HepG2 (cell line): Measurements from ENCODE around the gene DHFR2. TPM values are rescaled to one million over a fixed set of nuclear protein-coding genes. Genes with fewer than 3 reads are reported as not detected.

ENCODE experiments used
- ATAC-seq: fragments of 200-7000 bp; cut with Tn5 transposase; 3 replicates; pipeline ENCODE4 v1.9.1; 2020; ENCODE audit warnings: mild to moderate bottlenecking, moderate library complexity
- BruUV-seq: library from RNA; stranded (reverse); fragments of 400-500 nt; replicated peaks from 2 replicates; lab custom pipeline; 2021; lab: Mats Ljungman, UMichigan
- CTCF ChIA-PET: fragments of 300-600 bp; formaldehyde crosslinking; extraction: SDS; loops from one replicate; lab custom pipeline; 2021; ENCODE audit warnings: low total read pairs, inconsistent platforms, low intra/inter-chr PET ratio; lab: Yijun Ruan, JAX
- POLR2A ChIA-PET: fragments of 350-600 bp; sonication (Branson Sonifier 250); formaldehyde crosslinking; loops from one replicate; lab custom pipeline; 2020; ENCODE audit warnings: antibody characterized with exemption, inconsistent platforms; lab: Yijun Ruan, JAX
- DNase-seq: peaks from one replicate; pipeline ENCODE4 v3.0.0-alpha.2; 2015; ENCODE audit warnings: low spot score
- FAIRE-seq: peaks from 3 replicates; lab custom pipeline; 2011; peaks lifted over from hg19 to GRCh38; lab: Jason Lieb, UNC
- H2AFZ ChIP-seq: one replicate; pipeline ENCODE4 v1.6.1; 2011; ENCODE audit warnings: low read length, inconsistent platforms
- H3K27ac ChIP-seq: fragments of 300-600 bp; 3 replicates; pipeline ENCODE4 v1.8.0; 2011; ENCODE audit warnings: mixed run types, mild to moderate bottlenecking, mixed read lengths, low read length, inconsistent platforms; ENCODE audit not compliant: insufficient read depth; ENCODE audit errors: extremely low read length
- H3K27me3 ChIP-seq, 2 experiments: fragments of 200-600 bp in 1 of 2; 2 replicates in 1 of 2; 3 replicates in 1 of 2; pipeline versions ENCODE4 v1.6.0 to v1.8.0; 2011; ENCODE audit warnings: low read length in 2 of 2, mild to moderate bottlenecking in 2 of 2, moderate library complexity in 2 of 2, inconsistent platforms in 1 of 2; ENCODE audit not compliant: insufficient read depth in 2 of 2, control insufficient read depth in 1 of 2
- H3K36me3 ChIP-seq, 2 experiments: fragments of 200-600 bp in 1 of 2; replicated peaks in 1 of 2; 2 replicates in 1 of 2; 3 replicates in 1 of 2; pipeline versions ENCODE4 v1.5.1 to v1.8.0; 2011; ENCODE audit warnings: low read length in 2 of 2, inconsistent platforms in 1 of 2; ENCODE audit not compliant: insufficient read depth in 2 of 2, control insufficient read depth in 1 of 2
- H3K4me1 ChIP-seq: 2 replicates; pipeline ENCODE4 v1.5.1; 2012; ENCODE audit warnings: low read length, inconsistent platforms; ENCODE audit not compliant: insufficient read depth
- H3K4me2 ChIP-seq: 2 replicates; pipeline ENCODE4 v1.6.0; 2011; ENCODE audit warnings: low read depth, low read length, inconsistent platforms
- H3K4me3 ChIP-seq, 3 experiments: fragments of 200-600 bp in 1 of 3; sonication (generic), shearing (Covaris generic) in 1 of 3; replicated peaks in 1 of 3; 2 replicates each; pipeline ENCODE4 v1.5.1; 2011 to 2016; ENCODE audit warnings: low read length in 3 of 3, inconsistent platforms in 2 of 3, low read depth in 2 of 3, mild to moderate bottlenecking in 2 of 3, control low read depth in 1 of 3, mixed read lengths in 1 of 3; ENCODE audit not compliant: insufficient read depth in 1 of 3
- H3K79me2 ChIP-seq: one replicate; pipeline ENCODE4 v1.6.1; 2011; ENCODE audit warnings: low read length, inconsistent platforms; ENCODE audit not compliant: insufficient read depth
- H3K9ac ChIP-seq: 2 replicates; pipeline ENCODE4 v1.6.0; 2011; ENCODE audit warnings: mild to moderate bottlenecking, low read depth, low read length, inconsistent platforms; ENCODE audit not compliant: insufficient read depth
- H3K9me3 ChIP-seq: 2 replicates; pipeline ENCODE4 v1.5.1; 2012; ENCODE audit warnings: mild to moderate bottlenecking, low read length
- H4K20me1 ChIP-seq: 2 replicates; pipeline ENCODE4 v1.6.0; 2011; ENCODE audit warnings: inconsistent platforms, mild to moderate bottlenecking, low read length, moderate library complexity; ENCODE audit not compliant: insufficient read depth
- ATF7-NPFF ChIP-seq: sonication (generic); formaldehyde crosslinking; IDR thresholded peaks from 2 replicates; pipeline ENCODE4 v1.8.1; 2023; ENCODE audit warnings: mild to moderate bottlenecking, low read depth, missing genetic modification reagents, moderate library complexity
- GLI4 ChIP-seq: sonication (generic); formaldehyde crosslinking; IDR thresholded peaks from 2 replicates; pipeline ENCODE4 v1.5.1; 2020; ENCODE audit warnings: missing genetic modification reagents, mild to moderate bottlenecking, moderate library complexity, borderline replicate concordance
- GMEB2 ChIP-seq: IDR thresholded peaks from 2 replicates; pipeline ENCODE4 v1.6.1; 2016; ENCODE audit warnings: missing biosample characterization, missing genetic modification reagents, low read depth
- HMG20B ChIP-seq: conservative IDR thresholded peaks from 2 replicates; pipeline ENCODE4 v1.6.1; 2016; ENCODE audit warnings: missing genetic modification reagents, missing compliant biosample characterization
- KDM3A ChIP-seq: IDR thresholded peaks from 2 replicates; pipeline ENCODE4 v1.6.1; 2018; ENCODE audit warnings: low read depth, missing compliant biosample characterization
- MYC ChIP-seq: sonication (generic); formaldehyde crosslinking; IDR thresholded peaks from 2 replicates; pipeline ENCODE4 v1.9.0; 2021; ENCODE audit warnings: missing genetic modification reagents, borderline replicate concordance
- MYNN ChIP-seq: sonication (generic); formaldehyde crosslinking; IDR thresholded peaks from 2 replicates; pipeline ENCODE4 v1.4.0; 2020; ENCODE audit warnings: mild to moderate bottlenecking, low read depth, missing genetic modification reagents
- PHF8 ChIP-seq: sonication (generic); formaldehyde crosslinking; IDR thresholded peaks from 2 replicates; pipeline ENCODE4 v1.5.0; 2020; ENCODE audit warnings: missing genetic modification reagents
- POLR2AphosphoS2 ChIP-seq: IDR thresholded peaks from 2 replicates; pipeline ENCODE4 v1.6.1; 2011; ENCODE audit warnings: low read depth, low read length, improper control_type of control experiment
- SMAD9 ChIP-seq: sonication (generic); formaldehyde crosslinking; IDR thresholded peaks from 2 replicates; pipeline ENCODE4 v1.5.1; 2020; ENCODE audit warnings: mild to moderate bottlenecking, missing genetic modification reagents
- SNAPC5 ChIP-seq: sonication (generic); formaldehyde crosslinking; IDR thresholded peaks from 2 replicates; pipeline ENCODE4 v1.8.1; 2023; ENCODE audit warnings: mild to moderate bottlenecking, missing genetic modification reagents, borderline replicate concordance
- TCF7 ChIP-seq: sonication (generic); IDR thresholded peaks from 2 replicates; pipeline ENCODE4 v1.6.1; 2016; ENCODE audit warnings: antibody characterized with exemption, low read depth
- TFAP4 ChIP-seq: sonication (generic); IDR thresholded peaks from 2 replicates; pipeline ENCODE4 v1.6.1; 2016; ENCODE audit warnings: low read depth, borderline replicate concordance
- ZMAT5 ChIP-seq: sonication (generic); formaldehyde crosslinking; IDR thresholded peaks from 2 replicates; pipeline ENCODE4 v1.5.0; 2020; ENCODE audit warnings: mild to moderate bottlenecking, low read depth, missing genetic modification reagents, borderline replicate concordance
- ZNF20 ChIP-seq: sonication (generic); formaldehyde crosslinking; IDR thresholded peaks from 2 replicates; pipeline ENCODE4 v1.4.0; 2020; ENCODE audit warnings: mild to moderate bottlenecking, moderate library complexity, missing genetic modification reagents
- ZNF552 ChIP-seq: sonication (generic); formaldehyde crosslinking; IDR thresholded peaks from 2 replicates; pipeline ENCODE4 v1.9.0; 2022; ENCODE audit warnings: missing genetic modification reagents, mild to moderate bottlenecking, borderline replicate concordance
- ZNF577 ChIP-seq: sonication (generic); formaldehyde crosslinking; IDR thresholded peaks from 2 replicates; pipeline ENCODE4 v1.4.0; 2020; ENCODE audit warnings: mild to moderate bottlenecking, low read depth, missing genetic modification reagents, borderline replicate concordance
- WGBS: methylation state at CpG from one replicate; pipeline ENCODE4 v1.1.6; 2017; ENCODE audit warnings: low lambda C conversion rate; 5-methylcytosine and 5-hydroxymethylcytosine counted together
- in situ Hi-C: cut with HindIII; loops from 2 replicates; pipeline ENCODE4 v1.10.0; 2017; ENCODE audit warnings: low pct_unique_long_range_greater_than_20kb; ENCODE audit not compliant: extremely low pct_ligation_motif_present
- intact Hi-C: fragments of 100-400 bp; cut with micrococcal nuclease; formaldehyde crosslinking; loops from one replicate; pipeline ENCODE4 v1.10.0; 2022; ENCODE audit not compliant: unreplicated experiment
- polyA plus RNA-seq, 8 experiments: library from polyadenylated mRNA; depleted of rRNA in 3 of 8; stranded (reverse) in 7 of 8; unstranded in 1 of 8; fragments of >200 nt; fragmentation: Illumina TruSeq in 4 of 8; extraction: Trizol in 4 of 8; gene quantifications; 2 replicates each; pipeline versions ENCODE4 v1.2.1 to v1.2.3, GENCODE V29; 2011 to 2016; ENCODE audit warnings: low read depth in 4 of 8, missing spikeins in 1 of 8, mixed read lengths in 1 of 8; ENCODE audit not compliant: insufficient read depth in 1 of 8
- total RNA-seq, 5 experiments: library from RNA; depleted of rRNA; stranded (reverse); fragments of >200 nt; fragmentation: Illumina TruSeq; extraction: Trizol; gene quantifications; 2 replicates each; pipeline ENCODE4 v1.2.3, GENCODE V29; 2016; ENCODE audit warnings: low read depth in 1 of 5

DHFR2 gene
- total and polyA plus RNA-seq, 2 of the 13 experiments (the other 11 are each of a cell fraction or from before 2014, with no cell fraction given) = 1.4 to 4.6 TPM

GRCh38 chr3:94081884-94082283, 19.2 kb upstream of the DHFR2 start:
- intact Hi-C loops = no loop called here
- peaks cover 0 to under 1% of the 10 kb centered on the region in 2 experiments; a peak in 1 of 5 replicates for H3K36me3 ChIP-seq
- DNase-seq = no peak
- FAIRE-seq = no peak
- no peaks in the 10 kb centered on the region for H3K9me3 ChIP-seq
- no peak overlapping the region for H2AFZ ChIP-seq
- BruUV-seq = no TSS peak
- H3K27me3 ChIP-seq = no peaks in the 10 kb centered on the region
- no peaks in the 10 kb centered on the region for H3K79me2 ChIP-seq
- WGBS = 98% methylated on average over 5 of the region's 5 CpGs
- TF ChIP-seq GLI4 (CRISPR knock-in tag) (no peak), ZNF577 (CRISPR knock-in tag) (no peak), TCF7 (no peak), TFAP4 (no peak), ATF7-NPFF (CRISPR knock-in tag) (no peak), MYNN (CRISPR knock-in tag) (no peak), PHF8 (no peak), ZNF552 (no peak), ZNF20 (CRISPR knock-in tag) (no peak), MYC (CRISPR knock-in tag) (no peak), GMEB2 (CRISPR knock-in tag) (no peak), HMG20B (no peak), ZMAT5 (CRISPR knock-in tag) (no peak), KDM3A (no peak), SMAD9 (CRISPR knock-in tag) (no peak), SNAPC5 (CRISPR knock-in tag) (no peak), POLR2AphosphoS2 (no peak)
- no peaks in the 10 kb centered on the region for H4K20me1 ChIP-seq
- no peak overlapping the region for H3K4me3 ChIP-seq
- no peak overlapping the region for H3K4me2 ChIP-seq
- no peak overlapping the region for H3K27ac ChIP-seq
- no peak for ATAC-seq
- ChIA-PET CTCF (no interaction called here), POLR2A (interaction anchor here (2.0 kb wide), 1 partner anchor 19 kb away, joined by 6 read pairs; the partner anchor contains the start of genes DHFR2 and NSUN3)
- H3K4me1 ChIP-seq = peaks cover 27% of the 10 kb centered on the region
- H3K9ac ChIP-seq = no peak overlapping the region
- in situ Hi-C loops = no loop called here
